Measurements from ENCODE around the gene GNGT2. TPM values are rescaled to one million over a fixed set of nuclear protein-coding genes. Genes with fewer than 3 reads are reported as not detected.

GNGT2 gene
- total and polyA plus RNA-seq, 4 donors = 1.8 to 12.3 (median 7.3) TPM

DNA sequence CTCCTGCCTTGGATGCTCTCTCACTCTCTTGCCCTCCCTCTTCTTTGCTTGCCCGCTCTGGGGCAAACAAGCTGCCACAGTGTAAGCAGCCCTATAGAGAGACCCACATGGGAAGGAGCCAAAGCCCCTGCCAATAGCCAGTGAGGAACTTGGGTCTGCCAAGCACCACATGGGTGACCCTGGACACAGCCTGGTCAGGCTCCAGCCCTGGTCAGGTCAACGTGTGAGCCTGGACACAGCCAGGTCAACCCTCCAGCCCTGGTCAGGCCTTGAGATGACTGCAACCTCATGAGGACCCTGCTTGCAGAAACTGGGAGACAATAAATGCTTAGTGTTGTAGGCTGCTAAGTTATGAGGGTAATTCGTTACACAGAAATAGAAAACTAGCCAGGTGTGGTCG, 34.5 kb upstream of the GNGT2 start:
- peaks cover 0 to 8% (median 0%) of the 10 kb centered on the region in 5 donors for H3K4me1 ChIP-seq (ENCODE audit: control insufficient read depth in 5 of 5, insufficient read depth in 5 of 5, low read length in 5 of 5)
- no peak overlapping the region for H3K4me3 ChIP-seq
- H3K36me3 ChIP-seq (ENCODE audit: control insufficient read depth in 4 of 4, insufficient read depth in 4 of 4, low read length in 4 of 4) = no peaks in the 10 kb centered on the region
- H3K9me3 ChIP-seq (ENCODE audit: control insufficient read depth in 4 of 4, insufficient read depth in 3 of 4, low read length in 3 of 4) = no peaks in the 10 kb centered on the region
- ATAC-seq (ENCODE audit: insufficient read depth, low FRiP score) (no peak), DNase-seq (no peak)
- 91 to 98% methylated on average over 4 of the region's 4 CpGs for WGBS, 2 donors
- H3K27me3 ChIP-seq (ENCODE audit: control insufficient read depth in 3 of 3, insufficient read depth in 3 of 3, low read length in 2 of 3) = no peaks in the 10 kb centered on the region
- TF ChIP-seq, protein P1, sequence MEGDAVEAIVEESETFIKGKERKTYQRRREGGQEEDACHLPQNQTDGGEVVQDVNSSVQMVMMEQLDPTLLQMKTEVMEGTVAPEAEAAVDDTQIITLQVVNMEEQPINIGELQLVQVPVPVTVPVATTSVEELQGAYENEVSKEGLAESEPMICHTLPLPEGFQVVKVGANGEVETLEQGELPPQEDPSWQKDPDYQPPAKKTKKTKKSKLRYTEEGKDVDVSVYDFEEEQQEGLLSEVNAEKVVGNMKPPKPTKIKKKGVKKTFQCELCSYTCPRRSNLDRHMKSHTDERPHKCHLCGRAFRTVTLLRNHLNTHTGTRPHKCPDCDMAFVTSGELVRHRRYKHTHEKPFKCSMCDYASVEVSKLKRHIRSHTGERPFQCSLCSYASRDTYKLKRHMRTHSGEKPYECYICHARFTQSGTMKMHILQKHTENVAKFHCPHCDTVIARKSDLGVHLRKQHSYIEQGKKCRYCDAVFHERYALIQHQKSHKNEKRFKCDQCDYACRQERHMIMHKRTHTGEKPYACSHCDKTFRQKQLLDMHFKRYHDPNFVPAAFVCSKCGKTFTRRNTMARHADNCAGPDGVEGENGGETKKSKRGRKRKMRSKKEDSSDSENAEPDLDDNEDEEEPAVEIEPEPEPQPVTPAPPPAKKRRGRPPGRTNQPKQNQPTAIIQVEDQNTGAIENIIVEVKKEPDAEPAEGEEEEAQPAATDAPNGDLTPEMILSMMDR (IDR thresholded peaks at IDR 0.05; ENCODE audit: control extremely low read depth, extremely low read depth) = no peak
- no peak overlapping the region for H3K9ac ChIP-seq (ENCODE audit: insufficient read depth in 1 of 2, low read length in 2 of 2)
- no peak overlapping the region for H3K27ac ChIP-seq (ENCODE audit: low read depth in 1 of 2, low read length in 1 of 2)

DNA sequence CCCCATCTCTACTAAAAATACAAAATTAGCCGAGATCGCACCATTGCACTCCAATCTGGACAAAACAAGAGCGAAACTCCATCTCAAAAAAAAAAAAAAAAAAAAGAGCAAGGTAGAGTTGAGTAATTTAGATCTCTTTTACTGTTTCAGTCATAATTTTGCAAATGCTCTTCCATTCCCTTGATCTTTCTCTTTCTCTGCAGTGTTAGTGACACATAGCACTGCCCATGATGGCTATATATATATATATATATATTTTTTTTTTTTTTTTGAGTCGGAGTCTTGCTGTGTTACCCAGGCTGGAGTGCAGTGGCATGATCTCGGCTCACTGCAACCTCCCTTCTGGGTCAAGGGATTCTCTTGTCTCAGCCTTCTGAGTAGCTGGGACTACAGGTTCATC, 32.4 kb upstream of the GNGT2 start:
- H3K9ac ChIP-seq (ENCODE audit: insufficient read depth in 1 of 2, low read length in 2 of 2) = no peak overlapping the region
- ATAC-seq (ENCODE audit: insufficient read depth, low FRiP score) (no peak), DNase-seq (no peak)
- TF ChIP-seq, protein P1 (IDR thresholded peaks at IDR 0.05; ENCODE audit: control extremely low read depth, extremely low read depth) = no peak
- peaks cover 0 to 4% (median 0%) of the 10 kb centered on the region in 3 donors for H3K27me3 ChIP-seq (ENCODE audit: control insufficient read depth in 3 of 3, insufficient read depth in 3 of 3, low read length in 2 of 3)
- H3K4me3 ChIP-seq = no peak overlapping the region
- WGBS, 2 donors = 81 to 94% methylated on average over 5 of the region's 5 CpGs
- no peaks in the 10 kb centered on the region for H3K4me1 ChIP-seq (ENCODE audit: control insufficient read depth in 5 of 5, insufficient read depth in 5 of 5, low read length in 5 of 5)
- no peaks in the 10 kb centered on the region for H3K9me3 ChIP-seq (ENCODE audit: control insufficient read depth in 4 of 4, insufficient read depth in 3 of 4, low read length in 3 of 4)
- no peaks in the 10 kb centered on the region for H3K36me3 ChIP-seq (ENCODE audit: control insufficient read depth in 4 of 4, insufficient read depth in 4 of 4, low read length in 4 of 4)
- H3K27ac ChIP-seq (ENCODE audit: low read depth in 1 of 2, low read length in 1 of 2) = no peak overlapping the region

DNA sequence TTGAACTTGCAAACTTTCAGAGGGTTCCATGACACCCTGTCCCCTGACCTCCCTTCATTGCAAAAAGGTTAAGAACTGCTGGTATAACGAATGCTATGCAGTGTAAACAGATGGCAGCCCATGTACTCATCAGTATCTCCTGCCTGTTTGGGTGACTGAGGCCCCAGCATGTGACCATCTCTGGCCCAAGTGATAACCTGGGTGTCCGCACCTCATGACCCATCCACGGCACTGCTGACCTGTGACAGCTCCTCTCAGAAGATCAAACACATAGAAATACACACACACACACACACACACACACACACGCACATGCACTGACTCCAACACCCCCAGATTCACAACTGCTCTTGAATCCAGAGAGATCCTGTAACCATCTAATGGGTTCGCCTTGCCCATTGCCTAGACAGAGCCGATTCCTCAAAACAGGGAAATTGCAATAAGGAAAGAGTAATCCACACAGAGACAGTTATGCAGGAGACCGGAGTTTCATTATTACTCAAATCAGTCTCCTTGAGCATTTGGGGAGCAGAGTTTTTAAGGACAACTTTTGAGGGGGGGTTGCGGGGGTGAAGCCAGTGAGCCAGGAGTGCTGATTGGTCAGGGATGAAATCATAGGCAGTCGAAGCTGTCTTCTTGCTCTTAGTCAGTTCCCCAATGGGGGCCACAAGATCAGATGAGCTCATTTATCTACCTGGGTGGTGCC, 31.5 kb upstream of the GNGT2 start:
- Histone ChIP-seq H3K9ac (ENCODE audit: insufficient read depth in 1 of 2, low read length in 2 of 2) (no peak overlapping the region), H3K4me1 (ENCODE audit: control insufficient read depth in 5 of 5, insufficient read depth in 5 of 5, low read length in 5 of 5) (no peaks in the 10 kb centered on the region)
- WGBS, 2 donors = 79 to 80% methylated on average over 9 of the region's 9 CpGs

More for the DNA sequence above, 31.5 kb upstream of the GNGT2 start:
- H3K27ac ChIP-seq (ENCODE audit: low read depth in 1 of 2, low read length in 1 of 2) = no peak overlapping the region
- TF ChIP-seq, protein P1 (IDR thresholded peaks at IDR 0.05; ENCODE audit: control extremely low read depth, extremely low read depth) = no peak
- no peak for ATAC-seq (ENCODE audit: insufficient read depth, low FRiP score)
- no peaks in the 10 kb centered on the region for H3K36me3 ChIP-seq (ENCODE audit: control insufficient read depth in 4 of 4, insufficient read depth in 4 of 4, low read length in 4 of 4)
- no peaks in the 10 kb centered on the region for H3K9me3 ChIP-seq (ENCODE audit: control insufficient read depth in 4 of 4, insufficient read depth in 3 of 4, low read length in 3 of 4)
- no peak for DNase-seq
- H3K27me3 ChIP-seq (ENCODE audit: control insufficient read depth in 3 of 3, insufficient read depth in 3 of 3, low read length in 2 of 3) = peaks cover 0 to 4% (median 0%) of the 10 kb centered on the region in 3 donors
- no peak overlapping the region for H3K4me3 ChIP-seq
